GM12864 (cell line): ENCODE data around the gene MAP2K5.

Experiments used
- DNase-seq: peaks from one replicate; pipeline ENCODE4 v3.0.0-alpha.2; 2011; ENCODE audit warnings: low read depth
- H3K4me3 ChIP-seq: 2 replicates; pipeline ENCODE4 v1.5.1; 2011; ENCODE audit warnings: mild to moderate bottlenecking, low read depth, low read length, control low read depth
- CTCF ChIP-seq: IDR thresholded peaks from 2 replicates; pipeline ENCODE4 v1.5.1; 2011; ENCODE audit warnings: low read depth, mild to moderate bottlenecking, moderate library complexity, low read length, control low read depth, inconsistent platforms; ENCODE audit errors: missing control alignments

The MAP2K5 gene

GRCh38 chr15:67833710-67834511 lies 291.4 kb downstream of the MAP2K5 start:
- no peak for DNase-seq
- H3K4me3 ChIP-seq, result peak overlapping the region; percentile 51
- peak; percentile 54 for TF ChIP-seq CTCF

GRCh38 chr15:67834581-67835296 lies 292.2 kb downstream of the MAP2K5 start:
- DNase-seq, result no peak
- no peak for TF ChIP-seq CTCF
- H3K4me3 ChIP-seq, result peak overlapping the region; percentile 51

GRCh38 chr15:67835297-67836133 lies 293.0 kb downstream of the MAP2K5 start:
- H3K4me3 ChIP-seq, result peak overlapping the region; percentile 51
- no peak for TF ChIP-seq CTCF
- no peak for DNase-seq

DNA sequence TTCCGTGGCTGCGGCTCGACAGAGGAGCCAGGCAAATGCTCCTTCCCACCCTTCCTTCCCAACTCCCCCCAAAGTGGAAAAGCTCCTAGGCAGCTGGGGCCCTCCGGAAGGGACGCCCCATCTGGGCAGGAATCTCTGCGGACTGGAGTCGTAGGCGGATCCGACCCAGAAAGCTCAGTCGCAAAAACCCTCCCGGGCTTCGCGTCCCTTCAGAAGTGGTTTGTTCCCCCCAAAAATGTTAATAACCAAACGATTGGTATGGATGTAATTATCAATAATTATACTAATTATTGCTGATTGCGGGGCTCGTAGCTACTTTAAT lies 293.6 kb downstream of the MAP2K5 start:
- TF ChIP-seq CTCF, result no peak
- DNase-seq, result no peak
- peak overlapping the region; percentile 51 for H3K4me3 ChIP-seq

DNA sequence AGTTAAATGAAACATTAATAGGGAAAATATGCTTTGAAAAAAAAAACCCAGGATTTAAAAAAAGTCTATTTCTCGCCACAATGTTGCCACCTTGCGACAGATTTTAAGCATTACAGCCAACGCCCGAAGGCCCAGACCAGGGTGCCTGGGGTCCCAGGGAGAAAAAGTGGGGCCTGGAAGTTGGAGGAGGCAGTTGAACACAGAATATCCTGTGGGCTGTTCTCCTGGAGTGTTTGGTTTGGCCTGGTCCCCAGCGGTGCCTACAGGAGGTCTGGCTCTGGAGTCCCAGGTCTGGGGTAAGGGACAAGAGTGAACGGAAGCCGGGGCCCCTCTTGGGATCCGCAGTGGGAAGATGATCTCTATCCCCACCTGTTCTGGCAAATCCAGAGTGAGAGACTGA lies 294.0 kb downstream of the MAP2K5 start:
- DNase-seq, result no peak
- H3K4me3 ChIP-seq, result no peak overlapping the region; the same call in 1 of the 2 replicates
- TF ChIP-seq CTCF, result peak; percentile 67

DNA sequence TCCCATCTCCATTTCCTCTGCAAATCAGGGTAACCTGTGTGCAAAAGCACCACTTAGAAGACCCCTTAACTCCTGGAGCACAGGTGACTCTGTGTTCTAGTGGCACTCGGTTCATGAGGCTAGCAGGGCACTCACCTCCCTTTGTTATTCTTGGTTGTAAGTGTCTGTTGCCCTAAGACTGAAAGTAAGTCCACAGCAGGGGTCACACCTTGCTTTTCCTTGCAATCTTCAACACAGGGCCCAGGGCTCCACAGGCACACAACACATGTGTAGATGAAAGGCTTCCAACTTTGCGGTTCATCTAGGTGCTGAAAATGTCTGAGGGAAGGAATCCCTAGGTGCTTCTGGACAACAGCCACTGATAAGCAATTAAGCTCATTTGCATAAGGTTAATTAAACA lies 294.5 kb downstream of the MAP2K5 start:
- no peak overlapping the region for H3K4me3 ChIP-seq
- no peak for DNase-seq
- no peak for TF ChIP-seq CTCF
